Activated naive CD8-positive, alpha-beta T cell treated with anti-CD3 and anti-CD28 coated beads, Interleukin-2, amount 50 U/mL, for 16 hours (primary cell): ENCODE data around the gene P2RY12.

Experiments
- DNase-seq: peaks from one replicate; pipeline ENCODE4 v3.0.0-alpha.2; 2020; ENCODE audit warnings: low read depth, low spot score

P2RY12 gene

DNA sequence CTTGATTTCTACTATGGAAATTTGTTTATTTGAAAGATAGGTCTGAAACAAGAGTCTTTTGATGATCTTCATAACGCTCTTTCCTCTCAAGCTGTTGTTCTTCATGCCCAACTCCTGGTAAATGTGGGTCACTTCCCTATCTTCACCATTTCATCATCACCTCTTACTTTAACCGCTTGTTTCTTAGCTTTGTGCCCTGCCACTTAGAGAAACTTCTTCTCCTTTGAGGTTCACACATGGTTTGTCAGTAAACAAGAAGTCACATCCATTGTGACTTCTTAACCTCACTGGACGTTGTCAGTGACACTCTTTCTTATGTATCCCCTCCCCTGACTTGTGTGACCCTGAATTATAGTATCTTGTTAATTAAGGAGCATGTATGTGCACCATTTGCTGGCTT is 38.3 kb downstream of the P2RY12 start:
- no peak for DNase-seq

DNA sequence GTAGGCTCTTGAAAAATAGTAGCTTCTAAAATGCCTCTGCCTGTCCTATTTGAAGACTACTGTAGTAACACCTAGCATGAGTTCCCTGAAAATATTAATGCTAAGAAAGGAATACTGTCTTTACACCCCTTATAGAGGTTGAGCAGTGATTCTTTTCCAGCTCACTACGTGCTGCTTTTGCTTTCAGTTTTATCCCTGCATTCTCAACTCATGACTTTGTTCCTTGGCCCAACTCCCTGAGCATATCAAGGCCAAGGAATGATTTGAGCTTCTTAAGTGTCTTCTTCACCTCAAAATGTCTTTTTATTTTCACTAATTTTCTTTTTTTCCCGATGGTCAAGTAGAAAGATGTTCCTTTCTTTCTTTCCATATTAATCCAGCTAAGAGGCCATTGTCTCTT is 38.7 kb downstream of the P2RY12 start:
- no peak for DNase-seq

DNA sequence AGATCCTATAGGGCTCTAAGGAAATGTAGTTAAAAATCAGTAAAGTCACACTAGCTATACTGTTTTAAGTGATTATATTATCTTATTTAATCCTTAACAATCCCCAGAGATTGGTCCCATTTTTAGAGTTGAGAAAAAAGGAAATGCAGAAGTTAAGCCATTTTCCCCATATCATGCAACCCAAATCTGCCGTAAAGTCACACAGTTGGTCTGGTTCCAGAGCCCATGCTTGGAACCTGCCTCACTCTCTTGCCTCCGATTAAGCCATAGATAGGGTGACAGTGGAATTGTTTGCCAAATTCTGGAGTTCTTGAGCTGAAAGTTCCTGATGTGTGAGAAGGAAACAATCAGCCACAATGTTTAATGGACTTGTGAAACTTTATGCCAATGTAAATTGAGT is 52.9 kb downstream of the P2RY12 start:
- DNase-seq, result no peak

- DNase-seq, result no peak
Observed at GRCh38 chr3:151330899-151331298, 53.7 kb downstream of the P2RY12 start.

DNA sequence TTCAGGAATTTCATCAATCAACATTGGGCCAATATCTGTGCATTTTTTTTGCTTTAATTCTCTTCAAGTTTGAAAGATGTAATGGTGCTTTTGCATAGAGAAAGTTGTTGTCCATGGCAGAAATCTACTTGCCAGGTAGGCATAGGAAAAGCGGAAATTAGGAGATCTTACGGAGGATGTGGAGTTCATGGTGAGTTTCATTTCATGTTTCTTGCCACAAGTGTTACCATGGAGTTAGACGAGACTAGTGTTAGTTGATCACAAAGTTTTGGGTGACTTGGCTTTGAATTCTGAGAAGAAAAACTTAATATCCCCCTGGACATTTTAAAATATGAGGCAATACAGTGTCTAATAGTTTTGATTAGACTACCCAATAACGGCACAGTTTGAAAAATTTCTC is 54.2 kb downstream of the P2RY12 start:
- DNase-seq, result no peak

- no peak for DNase-seq
Observed at GRCh38 chr3:151329363-151329762, 55.2 kb downstream of the P2RY12 start, which contains the start of gene P2RY13. Gene P2RY13, minus strand, starts transcription at chr3:151329549. Its CDS starts 21 bp downstream, at chr3:151329528.

- no peak for DNase-seq
Observed at GRCh38 chr3:151328298-151328995, 56.1 kb downstream of the P2RY12 start.

DNA sequence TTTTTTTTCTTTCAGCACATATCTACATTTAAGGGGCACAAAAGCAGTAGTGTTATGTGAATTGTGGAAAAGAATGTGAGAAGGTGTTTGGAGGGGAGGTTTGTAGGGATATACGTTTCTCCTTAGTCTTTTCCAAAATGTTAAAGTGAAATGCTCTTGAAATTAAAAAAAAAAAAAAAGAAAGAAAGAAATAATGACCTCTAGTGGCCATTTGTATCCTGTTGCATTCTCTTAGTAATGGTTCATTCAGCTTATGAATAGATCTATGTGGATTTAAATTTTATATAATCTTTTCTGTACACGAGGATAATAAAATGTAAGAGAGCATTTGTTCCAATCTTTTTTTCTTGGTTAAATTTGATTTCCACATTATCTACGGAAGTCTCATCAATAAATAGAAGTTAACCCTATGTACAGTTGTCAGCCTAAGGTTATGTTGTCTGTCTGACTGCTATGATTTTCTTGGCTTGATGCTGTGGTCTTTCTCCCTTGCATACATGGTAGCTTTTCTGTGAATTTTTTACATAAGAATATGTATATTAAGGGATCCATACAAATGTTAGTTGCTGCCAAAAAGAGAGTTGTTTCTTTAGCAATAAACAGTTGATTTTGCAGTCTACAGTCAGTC is 56.9 kb downstream of the P2RY12 start:
- no peak for DNase-seq

DNA sequence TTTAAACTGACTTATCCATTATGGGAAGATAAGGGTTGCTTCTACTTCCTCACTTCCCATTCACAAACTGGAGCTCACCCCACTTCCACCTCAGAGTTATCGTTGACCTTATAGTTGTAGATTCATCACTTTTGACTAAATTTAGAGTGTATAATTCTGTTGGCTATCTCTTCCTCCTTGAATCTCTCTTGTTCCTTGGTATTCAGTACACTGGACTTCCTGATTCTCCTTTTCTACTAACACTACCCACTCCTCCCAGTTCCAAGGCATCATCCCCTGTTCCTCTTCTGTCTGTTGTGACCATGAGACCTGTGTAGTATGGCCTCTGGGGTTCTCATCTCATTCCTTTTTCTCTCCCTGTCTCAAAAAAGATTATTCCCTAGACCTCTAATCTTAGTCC is 62.0 kb downstream of the P2RY12 start:
- no peak for DNase-seq

DNA sequence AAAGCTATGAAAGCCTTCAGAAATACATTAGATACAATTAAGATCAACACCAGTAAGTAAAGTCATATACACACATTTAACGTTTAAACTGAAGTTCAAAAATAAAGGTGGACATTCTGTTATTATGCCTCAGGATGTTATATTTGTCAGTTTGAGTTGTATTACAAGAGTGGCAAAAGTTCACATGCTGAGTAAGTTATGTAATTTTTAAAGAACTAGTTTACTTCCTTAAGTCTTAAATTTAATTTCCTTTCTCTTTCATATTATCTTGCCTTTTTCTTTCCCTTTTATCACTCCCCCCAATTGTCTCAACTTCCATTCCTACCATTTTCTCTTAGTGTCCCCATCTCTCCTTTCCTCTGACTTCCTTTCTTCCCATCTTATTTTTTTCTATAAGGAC is 63.0 kb downstream of the P2RY12 start:
- DNase-seq, result no peak

DNA sequence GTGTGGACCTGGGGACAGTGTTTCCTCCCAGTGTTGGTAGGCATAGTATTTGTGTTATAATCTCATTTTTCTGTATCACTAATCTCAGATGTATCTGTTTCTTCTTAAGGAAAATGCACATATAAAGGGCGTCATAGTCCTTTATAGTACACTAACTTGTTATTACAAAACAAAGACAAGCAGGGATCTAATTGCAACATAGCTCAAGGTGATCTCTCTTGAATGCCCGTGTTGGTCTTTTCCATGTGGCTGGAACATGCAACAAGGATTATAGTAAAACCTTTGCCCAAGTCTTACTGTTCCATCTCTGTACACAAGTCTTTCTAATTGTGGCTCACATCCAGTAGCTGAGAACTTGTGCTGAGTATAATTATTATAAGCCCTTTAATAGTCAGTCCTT is 64.4 kb downstream of the P2RY12 start:
- no peak for DNase-seq

DNA sequence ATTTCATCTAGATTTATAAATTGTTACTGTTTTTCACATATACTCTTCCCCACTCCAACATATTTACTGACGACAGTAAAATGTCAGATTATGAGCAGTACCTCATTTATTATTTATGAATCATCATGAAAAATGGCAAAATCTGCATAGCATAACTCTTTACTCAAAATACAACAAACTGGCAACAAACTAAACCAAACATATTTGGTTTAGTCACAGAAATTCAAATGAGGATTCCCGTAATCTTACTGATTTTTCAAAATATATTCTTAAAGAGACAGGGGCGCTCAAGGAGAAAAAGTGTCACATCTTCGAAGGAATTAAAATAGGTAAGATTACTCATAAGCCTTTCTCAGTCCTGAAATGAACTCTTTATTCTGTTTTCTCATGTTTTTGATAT is 64.9 kb downstream of the P2RY12 start:
- DNase-seq, result no peak

DNA sequence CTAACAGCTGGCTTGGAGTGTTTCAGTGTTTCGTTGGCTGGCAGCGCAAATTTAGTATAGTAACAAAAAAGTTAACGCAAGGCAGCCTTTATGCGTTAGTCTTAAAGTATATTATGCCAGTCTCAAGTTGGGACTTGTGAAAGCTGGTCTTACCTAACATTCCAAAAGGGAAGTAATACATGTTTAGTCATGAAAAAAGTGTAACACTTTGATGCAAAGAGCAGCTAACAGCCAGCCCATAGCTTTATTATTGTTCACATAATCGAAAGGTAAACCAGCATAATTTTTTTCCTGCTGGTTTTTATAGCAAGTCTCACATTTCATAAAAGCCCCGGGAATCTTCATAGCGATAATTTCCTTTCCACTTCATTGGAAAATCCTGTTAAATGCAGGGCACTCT is 65.6 kb downstream of the P2RY12 start:
- no peak for DNase-seq

DNA sequence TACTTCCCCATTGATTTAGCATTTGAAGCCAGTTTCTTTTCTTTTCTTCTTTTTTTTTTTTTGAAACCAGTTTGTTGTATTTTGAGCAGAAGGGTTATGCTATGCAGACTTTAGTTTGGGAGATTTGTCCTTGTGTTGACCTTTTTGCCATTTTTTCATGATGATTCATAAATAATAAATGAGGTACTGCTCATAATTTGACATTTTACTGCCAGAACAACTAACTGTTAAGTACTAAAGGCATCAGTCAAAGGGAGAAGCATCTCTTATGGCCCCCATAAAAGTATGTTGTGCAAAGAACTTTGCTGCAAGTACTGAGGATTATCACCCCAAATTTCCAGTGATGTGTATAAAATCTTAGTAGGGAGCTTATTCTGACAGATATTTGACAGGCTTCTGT is 66.2 kb downstream of the P2RY12 start:
- no peak for DNase-seq

GRCh38 chr3:151316267-151316991 is 68.1 kb downstream of the P2RY12 start, which contains the start of gene GPR87:
Gene GPR87, minus strand, starts transcription at chr3:151316820. Its CDS starts 16,720 bp downstream, at chr3:151300100.
- DNase-seq, result no peak

GRCh38 chr3:151315846-151316245 is 68.7 kb downstream of the P2RY12 start:
- no peak for DNase-seq

- no peak for DNase-seq
Observed at GRCh38 chr3:151315136-151315535, 69.4 kb downstream of the P2RY12 start.

DNA sequence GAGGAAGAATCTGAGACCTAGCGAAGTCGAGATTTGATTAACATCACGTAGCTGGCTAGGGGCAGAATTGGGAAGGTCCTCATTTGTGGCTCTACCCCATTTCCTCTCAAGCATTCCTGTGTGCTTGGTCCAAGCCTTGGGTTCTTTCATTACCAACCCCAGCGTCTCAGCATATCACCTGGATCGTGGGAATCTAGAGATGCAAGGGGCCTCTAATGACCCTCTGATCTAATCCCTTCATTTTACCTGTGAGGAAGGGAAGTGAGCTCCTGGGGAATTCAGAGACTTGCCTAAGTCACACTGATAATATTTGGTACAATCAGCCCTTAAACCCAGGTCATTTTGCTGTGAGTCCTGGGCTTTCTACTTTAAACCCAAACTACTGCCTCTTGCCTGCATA is 70.0 kb downstream of the P2RY12 start:
- no peak for DNase-seq

DNA sequence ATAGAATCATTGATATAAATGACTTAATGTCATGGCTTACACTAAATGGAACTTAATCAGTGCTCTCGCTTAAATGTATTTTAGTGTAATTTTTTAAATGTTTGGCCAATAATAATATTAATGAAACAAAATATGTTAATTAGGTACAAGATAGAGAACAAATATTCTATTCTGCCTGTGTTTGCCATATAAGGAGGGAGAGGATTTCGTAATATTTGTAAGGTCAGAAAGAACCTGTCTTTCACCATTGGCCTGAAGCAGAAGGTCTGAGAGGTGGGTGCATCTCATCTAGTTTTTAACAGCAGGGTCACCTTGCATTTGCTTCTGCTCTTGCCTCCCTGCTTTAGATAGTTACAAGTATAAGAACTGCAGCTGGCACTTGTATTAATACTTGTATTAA is 70.4 kb downstream of the P2RY12 start:
- no peak for DNase-seq

DNA sequence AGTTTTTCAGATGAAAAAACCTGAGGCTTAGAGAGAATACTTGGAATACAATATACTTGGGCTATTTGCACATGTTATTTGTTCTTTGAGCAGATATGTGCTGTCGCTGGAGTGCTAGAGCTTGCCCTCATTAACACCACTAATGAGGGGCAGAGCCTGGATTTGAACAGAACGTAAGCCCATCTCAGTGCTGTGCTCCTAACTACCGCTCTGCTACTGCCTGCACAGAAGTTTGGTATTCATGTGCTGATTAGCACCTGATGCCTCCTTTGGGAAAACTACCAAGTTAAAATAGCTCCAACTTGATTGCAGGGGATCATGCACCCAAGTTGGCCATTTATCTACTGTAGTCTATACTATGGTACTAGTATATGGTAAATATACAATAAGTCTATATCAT is 71.6 kb downstream of the P2RY12 start:
- no peak for DNase-seq

GRCh38 chr3:151309566-151309965 is 75.0 kb downstream of the P2RY12 start:
- DNase-seq, result no peak

DNA sequence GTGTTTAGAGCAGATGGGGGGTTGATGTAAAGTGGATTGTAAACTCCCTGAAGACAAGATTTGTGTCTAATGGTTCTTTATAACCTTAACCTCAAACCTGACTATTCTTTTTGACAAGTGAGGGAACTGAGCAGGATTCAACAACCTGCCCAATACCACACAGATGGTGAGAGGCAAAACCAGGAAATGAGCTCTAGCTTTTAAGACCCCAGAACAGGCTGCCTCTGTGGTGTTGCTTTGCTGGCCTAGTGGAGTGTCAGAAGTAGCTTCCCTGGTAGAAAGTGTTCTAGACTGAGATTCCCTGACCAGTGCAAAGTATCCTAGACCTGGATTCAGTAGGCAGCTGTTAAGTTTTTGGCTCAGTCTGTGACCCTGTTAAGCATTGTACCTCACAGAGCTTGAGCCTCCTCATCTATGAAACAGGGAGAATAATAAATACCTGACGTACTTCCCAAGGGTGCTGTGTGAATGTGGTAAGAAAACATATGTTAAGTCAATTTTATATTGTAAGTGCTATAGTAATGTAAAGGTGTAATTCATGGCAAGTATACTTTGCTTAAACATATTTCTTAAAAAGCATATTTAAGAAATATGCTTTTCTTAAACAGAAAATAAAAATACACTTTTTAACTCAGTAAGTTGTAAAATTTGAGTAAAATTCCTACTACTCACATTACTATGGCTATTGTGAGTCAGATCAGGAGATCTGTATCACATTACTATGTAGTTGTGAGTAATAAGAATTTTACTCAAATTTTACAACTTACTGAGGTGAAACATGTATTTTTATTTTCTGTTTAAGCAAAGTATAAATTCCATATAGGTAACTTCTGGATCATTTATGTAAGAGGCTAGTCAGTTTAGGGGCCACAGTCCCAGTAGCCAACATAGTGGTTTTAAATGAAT is 76.7 kb downstream of the P2RY12 start:
- no peak for DNase-seq
